ENCODE results near the gene TSHR. TPM values are rescaled to one million over a fixed set of nuclear protein-coding genes. Genes with fewer than 3 reads are reported as not detected.

Gene TSHR
- total and polyA plus RNA-seq, 2 of the 4 experiments (the other 2 are of a cell fraction) = not detected

DNA sequence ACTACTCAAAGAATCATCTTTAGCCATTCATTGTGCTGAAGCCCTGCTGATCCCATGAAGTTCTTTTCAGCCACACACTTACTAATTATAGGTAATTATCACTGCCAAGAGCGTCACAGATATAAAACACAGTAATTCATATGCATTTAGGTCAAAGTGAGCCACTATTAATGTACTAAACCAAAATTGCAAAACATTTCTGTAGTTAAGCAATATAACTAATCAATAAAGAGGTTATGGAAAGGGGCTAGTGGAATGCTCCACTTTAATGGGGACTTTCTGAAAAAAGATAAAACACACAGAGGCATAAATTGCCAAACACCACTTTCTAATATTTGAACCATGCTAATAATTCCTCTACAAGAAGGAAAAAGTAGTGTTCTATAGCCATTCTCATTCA lies 7.1 kb upstream of the TSHR start:
- intact Hi-C loops (cut with micrococcal nuclease) = no loop called here

More for the DNA sequence above, 7.1 kb upstream of the TSHR start:
- H3K79me1 ChIP-seq (ENCODE audit: low read depth in 1 of 2, low read length in 2 of 2) = no peaks in the 10 kb centered on the region
- no peak overlapping the region for H2BK5ac ChIP-seq (ENCODE audit: low read depth, low read length, poor library complexity, severe bottlenecking)
- H3K4me1 ChIP-seq (ENCODE audit: control insufficient read depth, insufficient read depth, low read length) = no peaks in the 10 kb centered on the region
- no peaks in the 10 kb centered on the region for H3K36me3 ChIP-seq (ENCODE audit: control insufficient read depth, insufficient read depth, low read length)
- no peak overlapping the region for H3K14ac ChIP-seq (replicated peaks; ENCODE audit: low read depth, low read length)
- TF ChIP-seq, protein P1, sequence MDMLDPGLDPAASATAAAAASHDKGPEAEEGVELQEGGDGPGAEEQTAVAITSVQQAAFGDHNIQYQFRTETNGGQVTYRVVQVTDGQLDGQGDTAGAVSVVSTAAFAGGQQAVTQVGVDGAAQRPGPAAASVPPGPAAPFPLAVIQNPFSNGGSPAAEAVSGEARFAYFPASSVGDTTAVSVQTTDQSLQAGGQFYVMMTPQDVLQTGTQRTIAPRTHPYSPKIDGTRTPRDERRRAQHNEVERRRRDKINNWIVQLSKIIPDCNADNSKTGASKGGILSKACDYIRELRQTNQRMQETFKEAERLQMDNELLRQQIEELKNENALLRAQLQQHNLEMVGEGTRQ (IDR thresholded peaks at IDR 0.05; ENCODE audit: low read depth, low read length) = no peak
- no peak for TF ChIP-seq RAD21 (IDR thresholded peaks at IDR 0.05; ENCODE audit: low read length)
- TF ChIP-seq, protein P2, sequence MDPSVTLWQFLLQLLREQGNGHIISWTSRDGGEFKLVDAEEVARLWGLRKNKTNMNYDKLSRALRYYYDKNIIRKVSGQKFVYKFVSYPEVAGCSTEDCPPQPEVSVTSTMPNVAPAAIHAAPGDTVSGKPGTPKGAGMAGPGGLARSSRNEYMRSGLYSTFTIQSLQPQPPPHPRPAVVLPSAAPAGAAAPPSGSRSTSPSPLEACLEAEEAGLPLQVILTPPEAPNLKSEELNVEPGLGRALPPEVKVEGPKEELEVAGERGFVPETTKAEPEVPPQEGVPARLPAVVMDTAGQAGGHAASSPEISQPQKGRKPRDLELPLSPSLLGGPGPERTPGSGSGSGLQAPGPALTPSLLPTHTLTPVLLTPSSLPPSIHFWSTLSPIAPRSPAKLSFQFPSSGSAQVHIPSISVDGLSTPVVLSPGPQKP (IDR thresholded peaks at IDR 0.05; ENCODE audit: borderline replicate concordance, low read depth, low read length) = no peak
- no peak for TF ChIP-seq CHD1 (IDR thresholded peaks at IDR 0.05; ENCODE audit: low read depth, low read length)
- no peak for TF ChIP-seq POLR2A (IDR thresholded peaks at IDR 0.05; ENCODE audit: low read depth, low read length)
- no peaks in the 10 kb centered on the region for H4K20me1 ChIP-seq (ENCODE audit: insufficient read depth, low read length)
- H2BK15ac ChIP-seq (ENCODE audit: low read depth, low read length) = no peak overlapping the region
- H2AFZ ChIP-seq (replicated peaks; ENCODE audit: low read length, poor library complexity) = no peak overlapping the region
- ATAC-seq (ENCODE audit: low read depth) = no peak
- no peak overlapping the region for H3K23ac ChIP-seq (ENCODE audit: low read depth, low read length)
- no peak overlapping the region for H4K91ac ChIP-seq (ENCODE audit: insufficient read depth, low read depth, low read length)
- H3K27ac ChIP-seq (ENCODE audit: insufficient read depth, low read length) = no peak overlapping the region
- dilution Hi-C loops (cut with HindIII; ENCODE audit: low sequenced_read_pairs, unreplicated experiment) = no loop called here
- no peak overlapping the region for H2AK5ac ChIP-seq (ENCODE audit: low read depth, low read length)
- H2BK20ac ChIP-seq (ENCODE audit: low read depth, low read length) = no peak overlapping the region
- ChIA-PET CTCF (no interaction called here), POLR2A (ENCODE audit: unreplicated experiment) (no interaction called here)
- no peak overlapping the region for H2AK9ac ChIP-seq (replicated peaks; ENCODE audit: low read depth, low read length, poor library complexity)
- no peak overlapping the region for H3K56ac ChIP-seq (ENCODE audit: extremely low read depth, insufficient read depth, low read length)
- BruUV-seq (replicated peaks) = no TSS peak
- no peak overlapping the region for H2BK120ac ChIP-seq (ENCODE audit: low read depth, low read length)
- no peaks in the 10 kb centered on the region for H3K9me1 ChIP-seq (ENCODE audit: insufficient read depth, low read length)
- no peak for DNase-seq
- H3K4me3 ChIP-seq (ENCODE audit: insufficient read depth, low read depth, low read length) = no peak overlapping the region
- H3K9ac ChIP-seq (ENCODE audit: low read depth, low read length) = no peak overlapping the region
- no peak overlapping the region for H4K5ac ChIP-seq (ENCODE audit: low read depth, low read length)
- no peak overlapping the region for H4K8ac ChIP-seq (ENCODE audit: low read depth in 2 of 2, low read length in 2 of 2)
- in situ Hi-C loops (cut with MboI; ENCODE audit: low sequenced_read_pairs) = no loop called here
- no peaks in the 10 kb centered on the region for H3K27me3 ChIP-seq (ENCODE audit: control insufficient read depth, insufficient read depth, low read length)
- no peak overlapping the region for H3K4me2 ChIP-seq (ENCODE audit: low read depth, low read length)
- WGBS, 2 experiments (ENCODE audit: extremely low coverage in 2 of 2, insufficient read length in 1 of 2) = no CpG with 5 or more reads among the region's 1 CpG
- no peaks in the 10 kb centered on the region for H3K9me3 ChIP-seq (ENCODE audit: control insufficient read depth, insufficient read depth, low read length)
- no peak overlapping the region for H3K18ac ChIP-seq (ENCODE audit: low read depth, low read length)
- no peak overlapping the region for H3K4ac ChIP-seq (ENCODE audit: low read depth, low read length)
